H9 (cell line): Measurements from ENCODE around the gene FJX1. TPM values are rescaled to one million over a fixed set of nuclear protein-coding genes. Genes with fewer than 3 reads are reported as not detected.

ENCODE experiments used
- DNase-seq: peaks from one replicate; pipeline ENCODE4 v3.0.0-alpha.2; 2017
- H2AFZ ChIP-seq: one replicate; pipeline ENCODE4 v1.6.1; 2013; ENCODE audit warnings: mild to moderate bottlenecking, low read length, control low read depth, moderate library complexity
- H2AK5ac ChIP-seq: 2 replicates; pipeline ENCODE4 v1.6.1; 2013; ENCODE audit warnings: low read length, control low read depth, mixed read lengths; ENCODE audit not compliant: insufficient read length
- H2BK120ac ChIP-seq: one replicate; pipeline ENCODE4 v1.6.1; 2013; ENCODE audit warnings: low read depth, mild to moderate bottlenecking, low read length, control low read depth, inconsistent platforms; ENCODE audit not compliant: poor library complexity, severe bottlenecking
- H2BK12ac ChIP-seq: 2 replicates; pipeline ENCODE4 v1.6.1; 2013; ENCODE audit warnings: low read length, control low read depth, mixed read lengths, low read depth; ENCODE audit not compliant: insufficient read length
- H2BK15ac ChIP-seq: 2 replicates; pipeline ENCODE4 v1.6.1; 2013; ENCODE audit warnings: low read depth, low read length, control low read depth
- H2BK20ac ChIP-seq: one replicate; pipeline ENCODE4 v1.6.1; 2013; ENCODE audit warnings: low read depth, mild to moderate bottlenecking, low read length, control low read depth, inconsistent platforms; ENCODE audit not compliant: poor library complexity, severe bottlenecking
- H2BK5ac ChIP-seq: 2 replicates; pipeline ENCODE4 v1.6.1; 2013; ENCODE audit warnings: low read length, control low read depth, mixed read lengths; ENCODE audit not compliant: insufficient read length
- H3K14ac ChIP-seq: 2 replicates; pipeline ENCODE4 v1.6.1; 2013; ENCODE audit warnings: low read length, control low read depth; ENCODE audit not compliant: insufficient read depth
- H3K18ac ChIP-seq: 2 replicates; pipeline ENCODE4 v1.6.1; 2013; ENCODE audit warnings: low read depth, mild to moderate bottlenecking, mixed read lengths, low read length, control low read depth; ENCODE audit not compliant: insufficient read length
- H3K23ac ChIP-seq: 2 replicates; pipeline ENCODE4 v1.6.1; 2013; ENCODE audit warnings: low read length, control low read depth, mixed read lengths, low read depth; ENCODE audit not compliant: insufficient read length
- H3K23me2 ChIP-seq: 2 replicates; pipeline ENCODE4 v1.6.1; 2013; ENCODE audit warnings: low read depth, mild to moderate bottlenecking, mixed read lengths, low read length, control low read depth; ENCODE audit not compliant: insufficient read length, poor library complexity, severe bottlenecking
- H3K27ac ChIP-seq: 2 replicates; pipeline ENCODE4 v1.5.1; 2013; ENCODE audit warnings: low read length, control low read depth, mixed read lengths, low read depth; ENCODE audit not compliant: insufficient read length
- H3K27me3 ChIP-seq: 2 replicates; pipeline ENCODE4 v1.6.1; 2013; ENCODE audit warnings: low read length, control low read depth, inconsistent platforms; ENCODE audit not compliant: insufficient read depth
- H3K4ac ChIP-seq: 2 replicates; pipeline ENCODE4 v1.6.1; 2013; ENCODE audit warnings: low read depth, mild to moderate bottlenecking, control low read depth, inconsistent platforms, low read length, moderate library complexity
- H3K4me1 ChIP-seq: 2 replicates; pipeline ENCODE4 v1.6.1; 2013; ENCODE audit warnings: low read length, control low read depth, inconsistent platforms; ENCODE audit not compliant: insufficient read depth
- H3K4me2 ChIP-seq: 2 replicates; pipeline ENCODE4 v1.6.1; 2013; ENCODE audit warnings: low read length, control low read depth, mixed read lengths; ENCODE audit not compliant: insufficient read length, insufficient read depth
- H3K56ac ChIP-seq: 2 replicates; pipeline ENCODE4 v1.6.1; 2013; ENCODE audit warnings: low read depth, mild to moderate bottlenecking, mixed read lengths, low read length, control low read depth; ENCODE audit not compliant: insufficient read length
- H3K79me1 ChIP-seq: 2 replicates; pipeline ENCODE4 v1.6.1; 2013; ENCODE audit warnings: low read depth, mild to moderate bottlenecking, moderate library complexity, low read length, control low read depth, inconsistent platforms; ENCODE audit not compliant: insufficient read depth, poor library complexity, severe bottlenecking
- H3K79me2 ChIP-seq: 2 replicates; pipeline ENCODE4 v1.6.1; 2013; ENCODE audit warnings: low read length, control low read depth, inconsistent platforms; ENCODE audit not compliant: insufficient read depth
- H3K9ac ChIP-seq: 2 replicates; pipeline ENCODE4 v1.6.1; 2013; ENCODE audit warnings: low read length, control low read depth, mixed read lengths; ENCODE audit not compliant: insufficient read length; ENCODE audit errors: extremely low read depth
- H3K9me3 ChIP-seq: one replicate; pipeline ENCODE4 v1.6.1; 2013; ENCODE audit warnings: low read depth, low read length, inconsistent platforms; ENCODE audit not compliant: control insufficient read depth
- H3T11ph ChIP-seq: one replicate; pipeline ENCODE4 v1.6.1; 2013; ENCODE audit warnings: mild to moderate bottlenecking, low read length, control low read depth, inconsistent platforms
- H4K20me1 ChIP-seq: one replicate; pipeline ENCODE4 v1.6.1; 2013; ENCODE audit not compliant: control insufficient read depth, insufficient read length, insufficient read depth
- H4K5ac ChIP-seq: 2 replicates; pipeline ENCODE4 v1.6.1; 2013; ENCODE audit warnings: low read depth, mild to moderate bottlenecking, mixed read lengths, low read length, control low read depth; ENCODE audit not compliant: insufficient read length
- H4K8ac ChIP-seq: replicated peaks from 2 replicates; pipeline ENCODE4 v1.6.1; 2013; ENCODE audit warnings: low read length, control low read depth, mixed read lengths, low read depth; ENCODE audit not compliant: insufficient read length
- H4K91ac ChIP-seq: 2 replicates; pipeline ENCODE4 v1.6.1; 2013; ENCODE audit warnings: low read depth, mild to moderate bottlenecking, moderate library complexity, mixed read lengths, low read length, control low read depth; ENCODE audit not compliant: insufficient read length
- H3K27ac Mint-ChIP-seq, 3 experiments: 2 replicates in 2 of 3; 3 replicates in 1 of 3; pipeline ENCODE4 v1.8.0; 2020 to 2021; ENCODE audit warnings: mixed read lengths in 3 of 3, mild to moderate bottlenecking in 1 of 3, moderate library complexity in 1 of 3
- H3K27me3 Mint-ChIP-seq: 2 replicates; pipeline ENCODE4 v1.8.0; 2021; ENCODE audit warnings: low read depth, mild to moderate bottlenecking, moderate library complexity, mixed read lengths
- H3K36me3 Mint-ChIP-seq, 3 experiments: 2 replicates in 2 of 3; 3 replicates in 1 of 3; pipeline ENCODE4 v1.8.0; 2020 to 2021; ENCODE audit warnings: low read depth in 3 of 3, mixed read lengths in 3 of 3; ENCODE audit not compliant: insufficient read depth in 1 of 3
- H3K4me1 Mint-ChIP-seq, 2 experiments: 2 replicates each; pipeline ENCODE4 v1.8.0; 2020; ENCODE audit warnings: mixed read lengths in 2 of 2
- H3K4me3 Mint-ChIP-seq, 2 experiments: 2 replicates in 1 of 2; 3 replicates in 1 of 2; pipeline ENCODE4 v1.8.0; 2020 to 2021; ENCODE audit warnings: mild to moderate bottlenecking in 2 of 2, mixed read lengths in 2 of 2, moderate library complexity in 1 of 2
- H3K9me3 Mint-ChIP-seq, 2 experiments: 2 replicates in 1 of 2; 3 replicates in 1 of 2; pipeline ENCODE4 v1.8.0; 2020; ENCODE audit warnings: mild to moderate bottlenecking in 2 of 2, mixed read lengths in 2 of 2, moderate library complexity in 1 of 2
- CTCF ChIP-seq: fragments of 200-600 bp; sonication (generic); conservative IDR thresholded peaks from 3 replicates; pipeline ENCODE4 v1.8.0; 2021; ENCODE audit warnings: antibody characterized with exemption, mild to moderate bottlenecking
- WGBS: extraction: QIAGEN DNeasy Blood & Tissue Kit; methylation state at CpG from one replicate; pipeline ENCODE4 v1.1.7; 2013; ENCODE audit warnings: missing lambda C conversion rate, low lambda C conversion rate, mixed read lengths; ENCODE audit not compliant: insufficient read length; ENCODE audit errors: extremely low coverage; 5-methylcytosine and 5-hydroxymethylcytosine counted together
- total RNA-seq: library from RNA; stranded (reverse); gene quantifications from 2 replicates; pipeline ENCODE4 v1.2.1, GENCODE V29; 2021

Gene FJX1
- total RNA-seq, 1 experiment from 2014 or later, result 11.5 TPM

- Mint-ChIP-seq H3K4me3 (peak within 1 kb of the TSS; percentile 73 to 84), H3K27me3 (peaks cover 61% of the 10 kb centered on the region)
- peak within 1 kb of the TSS; percentile 43 for H3K9ac ChIP-seq
Observed at GRCh38 chr11:35662649-35663407, 44.6 kb downstream of the FJX1 start, which contains the start of gene TRIM44. Gene TRIM44, plus strand, starts transcription at chr11:35662775. Its CDS starts 337 bp downstream, at chr11:35663112.

More at GRCh38 chr11:35662649-35663407, 44.6 kb downstream of the FJX1 start, which contains the start of gene TRIM44:
- Histone ChIP-seq H2BK20ac (no peak within 1 kb of the TSS), H3T11ph (no peak within 1 kb of the TSS), H3K23me2 (peaks cover 14% of the 10 kb centered on the region), H3K27me3 (peaks cover 6% of the 10 kb centered on the region; the same call in 1 of the 2 replicates), H4K5ac (no peak within 1 kb of the TSS), H3K56ac (no peak within 1 kb of the TSS), H3K4ac (no peak within 1 kb of the TSS), H2BK15ac (no peak within 1 kb of the TSS), H2BK12ac (no peak within 1 kb of the TSS), H3K79me1 (no peaks in the 10 kb centered on the region), H3K9me3 (no peaks in the 10 kb centered on the region), H3K14ac (peak within 1 kb of the TSS; percentile 79), H2BK120ac (no peak within 1 kb of the TSS), H2BK5ac (no peak within 1 kb of the TSS), H3K79me2 (peaks cover 3% of the 10 kb centered on the region; the same call in 1 of the 2 replicates), H4K8ac (no peak within 1 kb of the TSS), H3K4me1 (0 out of 2 replicates have a peak, but pooled peaks cover 2% of the 10 kb centered on the region), H2AK5ac (no peak within 1 kb of the TSS), H3K27ac (no peak within 1 kb of the TSS), H4K20me1 (no peaks in the 10 kb centered on the region), H3K4me2 (peak within 1 kb of the TSS; percentile 97), H3K18ac (peak within 1 kb of the TSS; percentile 52), H2AFZ (peak within 1 kb of the TSS; percentile 3), H4K91ac (no peak within 1 kb of the TSS), H3K23ac (no peak within 1 kb of the TSS)
- TF ChIP-seq CTCF, result no peak
- Mint-ChIP-seq H3K36me3 (peaks cover 33 to 44% (median 33%) of the 10 kb centered on the region in 3 experiments), H3K4me1 (peaks cover 7 to 15% of the 10 kb centered on the region in 2 experiments; a peak in 3 of 4 replicates), H3K27ac (peak within 1 kb of the TSS in 2 of 3 experiments; percentile 74 to 83; a peak in 3 of 7 replicates), H3K9me3 (peaks cover 33 to 40% of the 10 kb centered on the region in 2 experiments)
- no CpG with 5 or more reads among the region's 82 CpGs for WGBS
- DNase-seq, result peak; percentile 69
